ENCODE data around the gene TARBP2. TPM values are rescaled to one million over a fixed set of nuclear protein-coding genes. Genes with fewer than 3 reads are reported as not detected.

The TARBP2 gene
- total RNA-seq, 2 donors from 2014 or later: 36.6 to 66.9 TPM

DNA sequence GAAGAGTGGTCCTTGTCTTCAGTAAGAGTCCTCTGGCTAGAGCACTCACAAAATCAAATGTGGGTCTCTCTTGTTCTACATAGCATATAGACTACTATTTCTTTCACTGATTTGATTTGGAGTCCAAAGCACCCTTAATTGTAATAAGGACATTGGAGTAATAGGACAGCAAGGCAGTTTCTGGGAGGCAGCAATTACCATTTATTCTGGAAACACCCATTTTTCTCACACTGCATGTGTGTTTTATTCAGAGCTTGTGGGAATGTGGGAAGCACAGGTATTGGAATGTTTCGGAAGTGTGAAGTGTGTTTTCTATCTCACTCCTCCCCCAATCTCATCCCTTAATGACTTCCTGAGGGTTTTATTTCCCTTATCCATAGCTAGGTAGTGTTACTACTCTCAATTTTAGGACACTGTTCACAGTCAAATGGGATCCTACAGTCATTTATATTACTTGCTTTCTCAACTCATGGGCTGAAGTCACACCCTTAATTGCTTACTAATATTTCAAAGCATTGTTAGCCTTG is 29.0 kb upstream of the TARBP2 start:
- H3K27ac ChIP-seq: no peak overlapping the region
- TF ChIP-seq POLR2A (IDR thresholded peaks at IDR 0.05): no peak
- TF ChIP-seq, protein P1, sequence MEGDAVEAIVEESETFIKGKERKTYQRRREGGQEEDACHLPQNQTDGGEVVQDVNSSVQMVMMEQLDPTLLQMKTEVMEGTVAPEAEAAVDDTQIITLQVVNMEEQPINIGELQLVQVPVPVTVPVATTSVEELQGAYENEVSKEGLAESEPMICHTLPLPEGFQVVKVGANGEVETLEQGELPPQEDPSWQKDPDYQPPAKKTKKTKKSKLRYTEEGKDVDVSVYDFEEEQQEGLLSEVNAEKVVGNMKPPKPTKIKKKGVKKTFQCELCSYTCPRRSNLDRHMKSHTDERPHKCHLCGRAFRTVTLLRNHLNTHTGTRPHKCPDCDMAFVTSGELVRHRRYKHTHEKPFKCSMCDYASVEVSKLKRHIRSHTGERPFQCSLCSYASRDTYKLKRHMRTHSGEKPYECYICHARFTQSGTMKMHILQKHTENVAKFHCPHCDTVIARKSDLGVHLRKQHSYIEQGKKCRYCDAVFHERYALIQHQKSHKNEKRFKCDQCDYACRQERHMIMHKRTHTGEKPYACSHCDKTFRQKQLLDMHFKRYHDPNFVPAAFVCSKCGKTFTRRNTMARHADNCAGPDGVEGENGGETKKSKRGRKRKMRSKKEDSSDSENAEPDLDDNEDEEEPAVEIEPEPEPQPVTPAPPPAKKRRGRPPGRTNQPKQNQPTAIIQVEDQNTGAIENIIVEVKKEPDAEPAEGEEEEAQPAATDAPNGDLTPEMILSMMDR (IDR thresholded peaks at IDR 0.05): no peak
- H3K36me3 ChIP-seq (replicated peaks in 1 of 2; ENCODE audit: insufficient read depth in 1 of 2, low read depth in 2 of 2): peaks cover 16 to 39% of the 10 kb centered on the region in 2 donors
- no peaks in the 10 kb centered on the region for H3K9me3 ChIP-seq
- intact Hi-C loops (cut with DNase I): no loop called here
- H3K4me1 ChIP-seq: peaks cover 48% of the 10 kb centered on the region
- DNase-seq: no peak
- 81 to 94% methylated on average over 1 of the region's 1 CpG for WGBS, 2 donors
- ATAC-seq: no peak
- H3K4me3 ChIP-seq: no peak overlapping the region
- H3K27me3 ChIP-seq: no peaks in the 10 kb centered on the region

DNA sequence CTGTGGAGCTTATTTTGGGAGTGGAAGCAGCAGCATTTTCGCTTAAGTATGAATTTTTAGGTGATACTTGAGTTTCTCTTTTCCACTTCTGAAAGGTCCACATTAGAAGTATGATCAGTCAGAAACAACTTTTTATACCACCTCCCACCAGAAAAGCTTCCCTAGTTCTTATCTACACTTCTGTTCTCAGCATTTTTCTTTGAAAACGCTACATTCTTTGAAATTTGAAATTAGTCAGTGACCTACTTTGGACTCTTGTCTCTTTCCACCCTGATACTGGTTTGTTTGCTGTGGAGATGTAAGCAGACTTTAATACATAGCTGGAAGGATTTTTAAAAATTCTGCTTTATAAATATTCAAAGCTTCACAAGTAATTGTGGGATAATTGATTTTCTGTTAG is 27.0 kb upstream of the TARBP2 start:
- TF ChIP-seq, protein P1 (IDR thresholded peaks at IDR 0.05): no peak
- Histone ChIP-seq H3K4me1 (peaks cover 49% of the 10 kb centered on the region), H3K27ac (peak overlapping the region in 1 of 4 donors; percentile 34), H3K36me3 (replicated peaks in 1 of 2; ENCODE audit: insufficient read depth in 1 of 2, low read depth in 2 of 2) (peaks cover 16 to 32% of the 10 kb centered on the region in 2 donors), H3K27me3 (no peaks in the 10 kb centered on the region), H3K9me3 (no peaks in the 10 kb centered on the region), H3K4me3 (no peak overlapping the region)
- intact Hi-C loops (cut with DNase I): no loop called here
- WGBS, 2 donors: 53 to 60% methylated on average over 2 of the region's 2 CpGs
- ATAC-seq: no peak
- DNase-seq: no peak

DNA sequence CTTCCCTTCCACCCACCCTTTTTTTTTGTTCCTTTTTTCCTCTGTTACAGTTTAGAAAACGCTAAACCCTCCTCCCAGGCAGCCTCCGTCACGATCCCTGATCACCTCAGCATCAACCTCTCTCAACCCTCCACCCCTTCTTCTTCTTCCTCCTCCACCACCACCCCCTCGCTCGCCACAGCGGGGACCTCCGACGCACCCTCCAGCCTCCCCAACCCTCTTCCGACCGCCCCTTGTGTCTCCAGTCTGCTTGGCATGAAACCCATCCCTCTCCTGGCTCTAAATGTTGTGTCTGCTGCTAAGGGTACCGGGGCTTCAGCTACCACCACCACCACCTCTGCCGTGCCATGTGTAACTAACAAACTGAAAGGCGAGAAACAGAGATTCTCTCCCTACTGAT is 26.3 kb upstream of the TARBP2 start:
- Histone ChIP-seq H3K27ac (peak overlapping the region in 1 of 4 donors; percentile 29), H3K36me3 (replicated peaks in 1 of 2; ENCODE audit: insufficient read depth in 1 of 2, low read depth in 2 of 2) (peaks cover 9 to 28% of the 10 kb centered on the region in 2 donors), H3K4me1 (peaks cover 49% of the 10 kb centered on the region), H3K4me3 (no peak overlapping the region), H3K9me3 (no peaks in the 10 kb centered on the region), H3K27me3 (no peaks in the 10 kb centered on the region)
- no peak for DNase-seq
- WGBS, 2 donors: 61 to 76% methylated on average over 13 of the region's 13 CpGs
- TF ChIP-seq, protein P1 (IDR thresholded peaks at IDR 0.05): no peak
- no peak for TF ChIP-seq POLR2A (IDR thresholded peaks at IDR 0.05)
- ATAC-seq: no peak
- intact Hi-C loops (cut with DNase I): no loop called here

DNA sequence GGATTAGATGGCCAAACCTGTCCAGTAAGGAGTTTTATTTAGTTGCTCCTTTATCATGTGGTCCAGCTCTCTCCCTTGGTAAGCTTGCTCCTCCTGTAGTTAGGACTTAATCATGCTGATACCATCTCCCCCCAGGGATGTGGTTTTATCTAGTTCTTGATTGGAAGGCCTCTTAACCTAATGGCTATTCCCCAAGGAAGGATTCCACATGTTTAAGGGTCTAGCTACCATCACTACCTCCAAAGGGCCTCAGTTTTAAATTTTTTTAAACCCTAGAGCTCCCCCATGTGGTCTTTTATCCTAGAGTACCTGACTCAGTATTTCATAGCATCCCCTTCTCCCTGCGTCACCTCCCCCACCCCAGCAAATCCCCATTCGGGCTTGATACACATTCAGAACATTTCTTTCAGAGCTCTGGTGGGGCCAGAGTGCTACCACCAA is 24.3 kb upstream of the TARBP2 start:
- no peaks in the 10 kb centered on the region for H3K9me3 ChIP-seq
- H3K36me3 ChIP-seq (replicated peaks in 1 of 2; ENCODE audit: insufficient read depth in 1 of 2, low read depth in 2 of 2): peaks cover 11 to 33% of the 10 kb centered on the region in 2 donors
- WGBS, 2 donors: 57 to 67% methylated on average over 2 of the region's 2 CpGs
- no peak overlapping the region for H3K27ac ChIP-seq
- no peak for ATAC-seq
- H3K4me1 ChIP-seq: peaks cover 49% of the 10 kb centered on the region
- intact Hi-C loops (cut with DNase I): no loop called here
- TF ChIP-seq POLR2A (IDR thresholded peaks at IDR 0.05): no peak
- TF ChIP-seq, protein P1 (IDR thresholded peaks at IDR 0.05): peak in 1 of 7 experiments; percentile 18
- DNase-seq: no peak
- H3K4me3 ChIP-seq: no peak overlapping the region
- no peaks in the 10 kb centered on the region for H3K27me3 ChIP-seq

DNA sequence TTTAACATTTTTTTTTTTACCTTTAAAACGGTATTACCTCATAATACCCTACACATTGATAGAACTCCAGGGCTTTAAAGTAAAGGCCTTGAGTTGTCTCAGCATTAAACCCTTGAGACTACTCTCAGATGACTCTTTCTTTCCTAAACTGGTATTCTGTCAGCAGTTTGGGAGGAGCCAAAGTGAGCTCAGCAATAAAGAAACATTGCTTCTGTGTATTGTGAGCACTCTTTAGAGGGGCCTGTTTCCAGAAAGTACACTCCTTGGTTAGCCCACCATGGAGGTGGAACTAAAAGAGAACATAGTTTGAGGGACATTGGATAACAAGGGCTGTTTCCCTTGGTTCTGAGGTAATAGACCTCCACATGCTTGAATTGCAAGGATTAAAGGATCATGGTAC is 22.2 kb upstream of the TARBP2 start:
- Histone ChIP-seq H3K9me3 (no peaks in the 10 kb centered on the region), H3K4me3 (no peak overlapping the region), H3K27ac (no peak overlapping the region), H3K4me1 (peaks cover 29% of the 10 kb centered on the region), H3K27me3 (no peaks in the 10 kb centered on the region), H3K36me3 (replicated peaks in 1 of 2; ENCODE audit: insufficient read depth in 1 of 2, low read depth in 2 of 2) (peaks cover 9 to 39% of the 10 kb centered on the region in 2 donors)
- 33 to 36% methylated on average over 1 of the region's 1 CpG for WGBS, 2 donors
- ATAC-seq (no peak), DNase-seq (no peak)
- TF ChIP-seq POLR2A (IDR thresholded peaks at IDR 0.05): no peak
- TF ChIP-seq, protein P1 (IDR thresholded peaks at IDR 0.05): no peak
- intact Hi-C loops (cut with DNase I): no loop called here

All from body of pancreas (tissue), 4 donors.